Central memory CD4-positive, alpha-beta T cell (primary cell): ENCODE measurements around the gene GIMAP8.

Experiments
- DNase-seq: peaks from one replicate; pipeline ENCODE4 v3.0.0; 2022
- total RNA-seq, 3 experiments: gene quantifications; one replicate each; lab custom pipeline; 2026; lab: John Stamatoyannopoulos, UW

GIMAP8 gene
- 15.5 to 142 (median 68.1) reads per million in 3 experiments for total RNA-seq

DNA sequence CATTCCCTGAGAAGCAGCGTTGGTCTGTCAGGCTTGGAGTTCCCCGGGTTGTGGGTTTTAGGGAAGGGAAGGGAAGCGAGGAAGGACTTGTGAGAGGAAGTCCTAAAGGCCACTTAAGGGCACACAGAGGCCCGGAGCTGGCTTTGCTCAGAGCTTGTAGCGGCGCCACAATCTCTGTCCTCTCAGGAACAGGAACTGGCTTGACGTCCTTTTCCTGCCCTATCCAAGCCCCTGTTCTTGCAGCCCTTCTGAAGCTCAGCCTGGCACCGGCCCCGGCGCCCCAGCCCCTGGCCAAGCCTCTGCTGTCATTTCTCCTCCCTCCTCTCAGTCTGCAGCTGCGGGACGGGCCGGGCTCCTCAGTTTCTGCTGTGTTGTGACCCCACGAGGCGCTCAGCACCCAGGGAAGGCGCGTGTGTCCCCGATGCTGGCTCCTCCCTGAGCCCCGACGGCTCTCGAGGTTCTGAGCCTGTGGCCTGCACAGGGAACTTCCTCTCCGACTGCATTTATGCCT lies at the start of gene GIMAP8:
GIMAP8 (plus strand) TSS at position 140 of the 511 bp plus-strand sequence. CDS start 16,069 bp downstream, outside the sequence.
- peak; percentile 66 for DNase-seq

- no peak for DNase-seq
These were observed 49.5 kb upstream of the GIMAP8 start for GRCh38 chr7:150400788-150401423.

DNA sequence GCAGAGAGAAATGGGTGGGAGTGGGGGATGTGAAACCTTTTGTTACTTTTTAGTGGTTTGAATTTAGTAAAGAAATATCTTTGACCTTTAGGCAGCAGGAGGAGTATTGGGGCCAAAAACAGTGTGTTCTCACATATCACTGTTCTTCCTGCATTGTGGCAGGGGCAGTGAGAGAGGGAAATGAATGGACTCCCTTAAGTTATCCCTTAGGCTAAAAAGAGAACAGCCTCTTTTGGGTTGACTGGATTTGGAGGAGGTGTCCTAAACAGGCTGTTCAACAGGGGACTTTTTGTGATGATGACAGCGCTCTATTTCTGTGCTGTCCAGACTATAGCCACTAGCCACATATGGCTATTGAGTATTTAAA lies 49.0 kb upstream of the GIMAP8 start:
- DNase-seq = no peak

- no peak for DNase-seq
These were observed 48.4 kb upstream of the GIMAP8 start for GRCh38 chr7:150401861-150402631.

GRCh38 chr7:150402671-150403321 lies 47.6 kb upstream of the GIMAP8 start:
- no peak for DNase-seq

DNA sequence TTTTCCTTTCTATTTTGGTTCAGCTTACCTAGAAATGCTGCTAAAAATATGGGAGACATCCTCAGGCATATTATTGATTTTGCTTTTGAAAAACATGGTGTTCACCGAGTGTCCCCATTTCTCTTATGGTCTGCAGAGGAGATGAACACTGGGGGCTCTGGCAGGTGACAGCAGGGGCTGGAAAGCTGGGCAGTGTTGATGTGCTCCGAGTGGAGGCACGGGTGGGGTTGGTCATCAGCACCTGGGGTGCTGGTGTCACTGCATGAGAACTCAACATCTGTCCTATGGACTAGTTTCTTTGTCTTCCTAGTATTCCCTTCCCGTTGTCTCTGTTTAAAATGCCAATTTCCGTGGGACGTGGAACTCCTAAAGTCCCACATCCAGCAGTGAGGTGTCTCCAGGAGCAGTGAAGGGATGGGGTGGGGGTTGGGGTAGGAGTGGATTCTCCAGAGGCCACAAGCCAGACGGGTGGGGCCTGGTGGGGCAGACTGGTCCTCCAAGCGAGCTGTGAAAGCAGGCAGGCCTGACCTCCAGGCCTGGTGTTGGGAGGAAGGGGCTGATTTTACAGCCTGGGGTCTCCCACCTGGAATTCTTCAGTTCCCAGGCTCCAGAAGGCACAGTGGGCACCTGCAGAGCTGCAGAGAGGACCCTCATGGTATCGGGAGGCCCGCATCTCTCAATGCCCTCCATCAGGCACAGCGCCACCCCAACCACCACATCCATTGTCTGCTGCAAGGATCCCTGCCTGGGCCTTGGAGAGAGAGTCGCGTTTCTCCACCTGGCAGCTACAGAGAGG lies 46.9 kb upstream of the GIMAP8 start:
- no peak for DNase-seq

- peak; percentile 12 for DNase-seq
These were observed 46.1 kb upstream of the GIMAP8 start for GRCh38 chr7:150404172-150404804.

- DNase-seq = peak; percentile 72
These were observed 45.4 kb upstream of the GIMAP8 start for GRCh38 chr7:150404805-150405583.

- peak; percentile 44 for DNase-seq
These were observed 44.7 kb upstream of the GIMAP8 start for GRCh38 chr7:150405584-150406311.

- peak; percentile 9 for DNase-seq
These were observed 44.2 kb upstream of the GIMAP8 start for GRCh38 chr7:150406312-150406566.

GRCh38 chr7:150406567-150407421 lies 43.6 kb upstream of the GIMAP8 start:
- peak; percentile 48 for DNase-seq

GRCh38 chr7:150407588-150408392 lies 42.6 kb upstream of the GIMAP8 start:
- no peak for DNase-seq

- no peak for DNase-seq
These were observed 41.8 kb upstream of the GIMAP8 start for GRCh38 chr7:150408393-150409299.

DNA sequence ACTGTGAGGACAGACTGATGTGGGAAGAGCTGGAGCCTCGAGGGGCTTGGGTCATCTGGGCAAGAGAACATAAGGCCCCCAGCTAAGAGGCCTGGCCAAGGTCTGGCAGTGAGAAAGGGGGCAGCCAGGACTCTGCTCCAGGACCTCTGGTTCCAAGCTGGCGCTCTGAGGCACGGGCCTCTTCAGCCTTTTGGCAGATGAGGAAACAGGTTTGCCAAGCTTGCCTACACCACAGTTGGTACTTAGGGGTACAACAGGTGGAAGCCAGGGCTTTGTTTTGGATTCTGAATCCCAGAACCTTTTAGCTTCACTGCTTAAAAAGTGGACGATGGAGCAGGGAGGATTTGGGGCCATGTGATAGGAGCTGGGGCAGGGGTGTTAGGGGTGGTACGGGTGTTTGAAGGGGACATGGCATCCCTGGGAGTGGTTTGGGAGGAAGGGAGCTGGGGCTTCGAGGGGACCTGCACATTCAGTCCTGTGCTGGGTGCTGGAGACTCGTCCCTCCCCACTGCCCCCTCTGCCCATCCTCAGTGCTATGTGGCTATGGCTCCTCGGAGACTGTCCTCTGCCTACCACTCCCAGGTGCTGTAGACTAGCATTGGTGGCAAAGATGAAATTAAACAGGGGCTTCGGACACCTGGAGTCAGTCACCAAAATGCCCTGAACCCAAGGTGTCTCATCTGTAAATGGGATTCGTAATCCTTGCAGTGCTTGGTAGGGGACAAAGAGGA lies 41.0 kb upstream of the GIMAP8 start:
- no peak for DNase-seq

- no peak for DNase-seq
These were observed 40.3 kb upstream of the GIMAP8 start for GRCh38 chr7:150410131-150410530.

DNA sequence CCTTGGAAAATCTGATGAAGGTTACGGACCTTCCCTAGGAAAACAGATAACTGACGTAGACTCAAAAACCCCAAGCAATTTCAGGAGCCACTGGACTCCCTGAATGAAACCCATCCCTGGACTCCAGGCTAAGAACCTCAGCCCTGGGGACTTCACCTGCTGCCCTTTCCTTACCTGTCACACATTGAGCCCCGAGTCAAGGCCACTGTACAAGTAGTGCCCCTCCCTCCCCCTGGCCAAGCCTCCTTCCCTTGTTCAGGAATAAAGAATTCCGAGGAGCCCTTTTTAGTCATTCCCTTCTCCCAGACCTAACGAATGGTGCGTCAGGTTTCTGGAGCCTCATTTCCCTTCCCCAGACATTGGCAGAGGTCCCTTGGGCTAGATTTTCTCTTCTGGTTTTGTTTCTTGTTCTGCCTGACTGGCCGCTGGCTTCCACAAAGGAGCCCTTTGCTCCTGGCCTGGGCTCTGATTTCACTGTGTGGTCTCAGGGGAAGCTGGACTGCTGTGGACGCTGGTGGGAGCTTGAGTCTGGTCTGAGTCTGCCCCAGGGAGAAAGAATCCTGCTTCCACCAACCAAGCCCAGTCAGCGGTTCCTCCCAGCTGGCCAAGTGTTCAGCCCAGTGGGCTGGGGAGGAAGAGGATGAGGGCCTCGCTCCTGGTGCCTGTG lies 39.6 kb upstream of the GIMAP8 start:
- no peak for DNase-seq

DNA sequence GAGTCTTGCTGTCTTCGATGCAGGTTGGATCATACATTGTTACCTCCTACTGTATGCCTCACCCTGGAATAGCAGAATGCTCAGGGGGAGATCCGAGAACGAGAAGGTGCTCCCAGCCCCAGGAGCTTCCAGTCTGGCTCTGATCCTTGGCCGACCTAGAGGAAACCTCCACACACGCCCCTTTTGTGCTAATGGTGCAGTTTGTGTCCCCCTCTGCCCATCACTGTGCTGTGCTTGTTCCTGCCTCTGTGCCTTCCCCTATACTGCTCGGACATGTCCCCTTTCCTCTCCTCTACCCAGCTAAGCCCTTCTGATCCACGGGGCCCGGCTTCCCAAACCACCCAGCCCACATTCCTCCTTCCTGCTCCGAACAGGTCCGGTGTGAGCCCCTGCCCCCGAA lies 38.8 kb upstream of the GIMAP8 start:
- no peak for DNase-seq
